IMR-90 (cell line): Measurements from ENCODE around the gene SLC25A41. TPM values are rescaled to one million over a fixed set of nuclear protein-coding genes. Genes with fewer than 3 reads are reported as not detected.

Experiments
- ATAC-seq: fragments of 200-7000 bp; cut with Tn5 transposase; 2 replicates; pipeline ENCODE4 v1.9.1; 2020; ENCODE audit warnings: low read depth, mild to moderate bottlenecking, moderate library complexity
- BruUV-seq: library from RNA; stranded (reverse); fragments of 400-500 nt; replicated peaks from 2 replicates; lab custom pipeline; 2021; lab: Mats Ljungman, UMichigan
- CTCF ChIA-PET: fragments of 300-600 bp; formaldehyde crosslinking; extraction: SDS; loops from one replicate; lab custom pipeline; 2021; ENCODE audit warnings: antibody characterized with exemption; lab: Yijun Ruan, JAX
- POLR2A ChIA-PET: fragments of 300-600 bp; sonication (Branson Sonifier 250); formaldehyde crosslinking; loops from one replicate; lab custom pipeline; 2022; ENCODE audit warnings: antibody characterized with exemption; ENCODE audit not compliant: unreplicated experiment; lab: Charles Lee
- DNase-seq: peaks from one replicate; pipeline ENCODE4 v3.0.0; 2013
- H2AFZ ChIP-seq: replicated peaks from 2 replicates; pipeline ENCODE3; 2013; ENCODE audit warnings: low read length, mild to moderate bottlenecking; ENCODE audit not compliant: poor library complexity
- H2AK5ac ChIP-seq: 2 replicates; pipeline ENCODE4 v1.6.1; 2013; ENCODE audit warnings: low read depth, low read length, inconsistent platforms
- H2AK9ac ChIP-seq: replicated peaks from 2 replicates; pipeline ENCODE3; 2013; ENCODE audit warnings: mild to moderate bottlenecking, low read depth, low read length, moderate library complexity; ENCODE audit not compliant: poor library complexity
- H2BK120ac ChIP-seq: 2 replicates; pipeline ENCODE4 v1.6.1; 2013; ENCODE audit warnings: low read depth, low read length, inconsistent platforms
- H2BK15ac ChIP-seq: 3 replicates; pipeline ENCODE4 v1.6.1; 2013; ENCODE audit warnings: low read depth, low read length, inconsistent platforms
- H2BK20ac ChIP-seq: 2 replicates; pipeline ENCODE4 v1.6.1; 2013; ENCODE audit warnings: low read depth, mild to moderate bottlenecking, inconsistent platforms, low read length, moderate library complexity
- H2BK5ac ChIP-seq: 2 replicates; pipeline ENCODE4 v1.6.1; 2013; ENCODE audit warnings: mild to moderate bottlenecking, low read depth, low read length, inconsistent platforms; ENCODE audit not compliant: poor library complexity, severe bottlenecking
- H3K14ac ChIP-seq: replicated peaks from 2 replicates; pipeline ENCODE4 v1.6.1; 2013; ENCODE audit warnings: low read depth, low read length, inconsistent platforms
- H3K18ac ChIP-seq: 2 replicates; pipeline ENCODE4 v1.6.1; 2013; ENCODE audit warnings: low read depth, low read length, control low read depth
- H3K23ac ChIP-seq: 2 replicates; pipeline ENCODE4 v1.6.1; 2013; ENCODE audit warnings: low read depth, low read length, inconsistent platforms
- H3K27ac ChIP-seq: 2 replicates; pipeline ENCODE4 v1.5.1; 2013; ENCODE audit warnings: mild to moderate bottlenecking, control low read depth, low read length; ENCODE audit not compliant: insufficient read depth
- H3K27me3 ChIP-seq: 2 replicates; pipeline ENCODE4 v1.6.1; 2013; ENCODE audit warnings: low read length; ENCODE audit not compliant: control insufficient read depth, insufficient read depth
- H3K36me3 ChIP-seq: 2 replicates; pipeline ENCODE4 v1.6.1; 2013; ENCODE audit warnings: low read length, mixed read lengths; ENCODE audit not compliant: control insufficient read depth, insufficient read depth
- H3K4ac ChIP-seq: 2 replicates; pipeline ENCODE4 v1.6.1; 2013; ENCODE audit warnings: low read depth, low read length, inconsistent platforms
- H3K4me1 ChIP-seq: 2 replicates; pipeline ENCODE4 v1.6.1; 2013; ENCODE audit warnings: low read length, mixed read lengths; ENCODE audit not compliant: control insufficient read depth, insufficient read depth
- H3K4me2 ChIP-seq: 2 replicates; pipeline ENCODE4 v1.6.1; 2013; ENCODE audit warnings: low read depth, mild to moderate bottlenecking, control low read depth, low read length, moderate library complexity
- H3K4me3 ChIP-seq: 2 replicates; pipeline ENCODE4 v1.5.1; 2013; ENCODE audit warnings: low read depth, mild to moderate bottlenecking, control low read depth, low read length, moderate library complexity; ENCODE audit not compliant: insufficient read depth
- H3K56ac ChIP-seq: 2 replicates; pipeline ENCODE4 v1.6.1; 2013; ENCODE audit warnings: low read length, inconsistent platforms; ENCODE audit not compliant: insufficient read depth; ENCODE audit errors: extremely low read depth
- H3K79me1 ChIP-seq, 2 experiments: 2 replicates each; pipeline ENCODE4 v1.6.1; 2013; ENCODE audit warnings: low read length in 2 of 2, inconsistent platforms in 1 of 2, low read depth in 1 of 2
- H3K9ac ChIP-seq: 2 replicates; pipeline ENCODE4 v1.6.1; 2013; ENCODE audit warnings: low read depth, low read length, control low read depth
- H3K9me1 ChIP-seq: 2 replicates; pipeline ENCODE4 v1.6.1; 2013; ENCODE audit warnings: low read length, inconsistent platforms; ENCODE audit not compliant: insufficient read depth
- H3K9me3 ChIP-seq: 2 replicates; pipeline ENCODE4 v1.6.1; 2013; ENCODE audit warnings: low read length; ENCODE audit not compliant: control insufficient read depth, insufficient read depth
- H4K20me1 ChIP-seq: 2 replicates; pipeline ENCODE4 v1.6.1; 2013; ENCODE audit warnings: low read length, inconsistent platforms; ENCODE audit not compliant: insufficient read depth
- H4K5ac ChIP-seq: 2 replicates; pipeline ENCODE4 v1.6.1; 2013; ENCODE audit warnings: mild to moderate bottlenecking, low read depth, low read length, control low read depth
- H4K8ac ChIP-seq, 2 experiments: 2 replicates each; pipeline ENCODE4 v1.6.1; 2013; ENCODE audit warnings: low read depth in 2 of 2, low read length in 2 of 2, control low read depth in 1 of 2, inconsistent platforms in 1 of 2
- H4K91ac ChIP-seq: 2 replicates; pipeline ENCODE4 v1.6.1; 2013; ENCODE audit warnings: low read depth, low read length, inconsistent platforms; ENCODE audit not compliant: insufficient read depth
- BHLHE40 ChIP-seq: fragments of 150-350 bp; IDR thresholded peaks from 2 replicates; pipeline ENCODE4 v1.6.1; 2016; ENCODE audit warnings: mild to moderate bottlenecking, low read depth, low read length
- CEBPB ChIP-seq: IDR thresholded peaks from 2 replicates; pipeline ENCODE4 v1.6.1; 2012; ENCODE audit warnings: low read depth, low read length, improper control_type of control experiment
- CHD1 ChIP-seq: IDR thresholded peaks from 2 replicates; pipeline ENCODE4 v1.6.1; 2012; ENCODE audit warnings: low read depth, low read length, improper control_type of control experiment
- CTCF ChIP-seq: conservative IDR thresholded peaks from 2 replicates; pipeline ENCODE4 v1.5.1; 2012; ENCODE audit warnings: mild to moderate bottlenecking, low read depth, low read length, improper control_type of control experiment
- ELK1 ChIP-seq: fragments of 150-350 bp; IDR thresholded peaks from 2 replicates; pipeline ENCODE4 v1.6.1; 2016; ENCODE audit warnings: low read depth, mild to moderate bottlenecking, low read length, moderate library complexity, borderline replicate concordance
- FOS ChIP-seq: fragments of 150-350 bp; IDR thresholded peaks from 2 replicates; pipeline ENCODE4 v1.6.1; 2016; ENCODE audit warnings: low read depth, low read length
- MAFK ChIP-seq: IDR thresholded peaks from 2 replicates; pipeline ENCODE4 v1.6.1; 2012; ENCODE audit warnings: low read depth, low read length, improper control_type of control experiment
- MAZ ChIP-seq: IDR thresholded peaks from 2 replicates; pipeline ENCODE4 v1.6.1; 2012; ENCODE audit warnings: low read depth, mild to moderate bottlenecking, low read length, improper control_type of control experiment, moderate library complexity, borderline replicate concordance
- MXI1 ChIP-seq: IDR thresholded peaks from 2 replicates; pipeline ENCODE4 v1.6.1; 2012; ENCODE audit warnings: low read depth, mild to moderate bottlenecking, low read length, moderate library complexity, borderline replicate concordance
- NFE2L2 ChIP-seq: fragments of 150-350 bp; IDR thresholded peaks from 2 replicates; pipeline ENCODE4 v1.6.1; 2016; ENCODE audit warnings: low read depth, mild to moderate bottlenecking, low read length
- POLR2A ChIP-seq: IDR thresholded peaks from 2 replicates; pipeline ENCODE4 v1.6.1; 2012; ENCODE audit warnings: mild to moderate bottlenecking, low read depth, low read length
- RAD21 ChIP-seq: IDR thresholded peaks from 2 replicates; pipeline ENCODE4 v1.6.1; 2012; ENCODE audit warnings: low read length, improper control_type of control experiment
- RCOR1 ChIP-seq: IDR thresholded peaks from 2 replicates; pipeline ENCODE4 v1.6.1; 2012; ENCODE audit warnings: mild to moderate bottlenecking, low read length, improper control_type of control experiment; ENCODE audit not compliant: insufficient replicate concordance
- RFX5 ChIP-seq: IDR thresholded peaks from 2 replicates; pipeline ENCODE4 v1.8.0; 2012; ENCODE audit warnings: low read depth, mild to moderate bottlenecking, low read length, moderate library complexity
- SMC3 ChIP-seq: fragments of 150-350 bp; IDR thresholded peaks from 2 replicates; pipeline ENCODE4 v1.6.1; 2016; ENCODE audit warnings: low read depth, mild to moderate bottlenecking, antibody characterized with exemption, low read length, moderate library complexity
- USF2 ChIP-seq: fragments of 150-350 bp; IDR thresholded peaks from 2 replicates; pipeline ENCODE4 v1.6.1; 2017; ENCODE audit warnings: mild to moderate bottlenecking, antibody characterized with exemption, low read length, low read depth
- WGBS, 2 experiments: methylation state at CpG; one replicate each; pipeline versions ENCODE4 v1.1.5 to v1.1.7; 2013; ENCODE audit warnings: missing lambda C conversion rate in 2 of 2; ENCODE audit not compliant: insufficient read length in 1 of 2; ENCODE audit errors: extremely low coverage in 2 of 2; 5-methylcytosine and 5-hydroxymethylcytosine counted together
- dilution Hi-C: fragments of 300-500 bp; cut with HindIII; formaldehyde crosslinking; loops from one replicate; pipeline ENCODE4 v1.14.3; 2018; ENCODE audit warnings: low sequenced_read_pairs; ENCODE audit not compliant: unreplicated experiment
- in situ Hi-C: fragments of 300-500 bp; cut with MboI; formaldehyde crosslinking; loops from 3 replicates; pipeline ENCODE4 v1.14.3; 2019; ENCODE audit warnings: low sequenced_read_pairs, inconsistent platforms, mixed read lengths
- intact Hi-C: fragments of 100-400 bp; cut with micrococcal nuclease; formaldehyde crosslinking; loops from 2 replicates; pipeline ENCODE4 v1.10.0; 2022
- polyA plus RNA-seq, 3 experiments: library from polyadenylated mRNA; depleted of rRNA; stranded (reverse); fragments of >200 nt; gene quantifications; 2 replicates each; pipeline ENCODE4 v1.2.3, GENCODE V29; 2012; ENCODE audit warnings: low replicate concordance in 1 of 3
- total RNA-seq: library from RNA; depleted of rRNA; stranded (reverse); fragments of >200 nt; gene quantifications from 2 replicates; pipeline ENCODE4 v1.2.3, GENCODE V29; 2012

Gene SLC25A41
- total and polyA plus RNA-seq, 2 of the 4 experiments (the other 2 are of a cell fraction): not detected

- Histone ChIP-seq H2AK9ac (no peak overlapping the region), H3K27ac (no peak overlapping the region), H3K9me1 (no peaks in the 10 kb centered on the region), H3K36me3 (peaks cover 6% of the 10 kb centered on the region; the same call in 1 of the 2 replicates), H3K9ac (no peak overlapping the region), H3K4me3 (no peak overlapping the region), H2AK5ac (no peak overlapping the region), H3K56ac (no peak overlapping the region), H3K4ac (no peak overlapping the region), H3K27me3 (no peaks in the 10 kb centered on the region), H2BK20ac (no peak overlapping the region), H2BK5ac (no peak overlapping the region), H3K23ac (no peak overlapping the region), H3K14ac (no peak overlapping the region), H3K79me1 (no peaks in the 10 kb centered on the region), H3K4me2 (no peak overlapping the region), H3K4me1 (no peaks in the 10 kb centered on the region), H4K8ac (no peak overlapping the region), H2AFZ (no peak overlapping the region), H2BK15ac (no peak overlapping the region), H4K91ac (no peak overlapping the region), H4K5ac (no peak overlapping the region), H3K9me3 (no peaks in the 10 kb centered on the region; the same call in 1 of the 2 replicates), H2BK120ac (no peak overlapping the region), H4K20me1 (no peaks in the 10 kb centered on the region), H3K18ac (no peak overlapping the region)
- BruUV-seq: no TSS peak
- 100% methylated on average over 2 of the region's 3 CpGs; no CpG with 5 or more reads in 1 of the 2 experiments for WGBS, 2 experiments
- POLR2A ChIA-PET: no interaction called here
- dilution Hi-C loops: no loop called here
- ATAC-seq: no peak
- CTCF ChIA-PET: no interaction called here
- no peak for DNase-seq
- in situ Hi-C loops: no loop called here
- intact Hi-C loops: no loop called here
- TF ChIP-seq RAD21 (no peak), BHLHE40 (no peak), CHD1 (no peak), RFX5 (no peak), NFE2L2 (no peak), SMC3 (no peak), MXI1 (no peak), CEBPB (no peak), USF2 (no peak), POLR2A (no peak), MAZ (no peak), RCOR1 (no peak), CTCF (no peak), FOS (no peak), MAFK (no peak), ELK1 (no peak)
Observed at GRCh38 chr19:6448045-6448444, 14.5 kb upstream of the SLC25A41 start.
